ENCODE measurements around the gene GK.
"Not testable (repeated sequence)": the region's sequence is repeated elsewhere in the genome, so short reads cannot be mapped to it uniquely, and the experiment has no call there.

GK gene

DNA sequence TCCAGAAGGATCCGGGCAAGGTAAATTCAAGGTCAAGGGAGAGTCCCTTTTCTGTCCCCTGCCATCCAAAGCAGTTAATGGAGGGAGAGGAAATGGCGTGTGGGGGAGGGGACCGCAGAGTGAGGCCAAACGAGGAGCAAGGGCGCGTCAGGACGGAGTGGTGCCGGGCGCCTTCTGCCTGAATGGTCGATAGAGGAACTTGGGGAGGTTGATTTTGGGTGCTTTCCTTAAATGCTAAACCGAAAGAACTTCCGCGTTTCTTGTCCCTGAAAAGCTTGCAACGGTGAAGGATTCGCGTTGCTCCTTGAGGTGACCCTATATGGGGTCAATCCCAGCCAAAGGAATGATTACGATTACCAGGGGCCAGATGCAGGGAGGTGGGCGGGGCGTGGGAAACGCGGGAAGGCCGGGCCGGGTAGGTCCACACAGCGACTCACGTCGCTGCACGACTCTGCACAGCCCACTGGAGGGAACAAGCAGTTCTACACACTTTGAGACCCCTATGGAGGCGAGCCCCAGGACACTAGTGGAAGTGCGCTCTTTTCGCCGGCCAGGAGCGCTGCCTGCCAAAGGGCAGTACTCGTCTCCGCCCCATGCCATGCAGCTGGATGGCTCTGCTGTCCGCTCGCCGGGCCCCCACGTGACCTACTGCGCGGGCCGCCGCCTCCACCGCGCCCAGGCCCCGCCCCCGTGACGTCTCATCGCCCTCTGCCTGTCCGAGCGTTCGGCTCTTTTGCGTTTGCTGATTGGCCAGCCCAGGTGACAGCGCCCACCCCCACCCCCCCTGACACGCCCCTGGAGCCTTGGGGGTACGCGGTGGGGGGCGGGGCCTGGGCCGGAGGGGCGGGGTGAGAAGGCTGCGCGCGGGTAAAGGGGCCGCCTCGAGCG, 452 bp upstream of the GK start:
- in situ Hi-C loops (cut with MboI; ENCODE audit: low sequenced_read_pairs): no loop called here

GRCh38 chrX:30654386-30654785, 1.2 kb downstream of the GK start:
- in situ Hi-C loops (cut with MboI; ENCODE audit: low sequenced_read_pairs): not testable (repeated sequence)

- in situ Hi-C loops (cut with MboI; ENCODE audit: low sequenced_read_pairs): no loop called here
Measured at GRCh38 chrX:30654989-30655607, 1.9 kb downstream of the GK start.

GRCh38 chrX:30655991-30656390, 2.8 kb downstream of the GK start:
- in situ Hi-C loops (cut with MboI; ENCODE audit: low sequenced_read_pairs): no loop called here

- in situ Hi-C loops (cut with MboI; ENCODE audit: low sequenced_read_pairs): no loop called here
Measured at GRCh38 chrX:30657196-30658161, 4.3 kb downstream of the GK start.

- in situ Hi-C loops (cut with MboI; ENCODE audit: low sequenced_read_pairs): no loop called here
Measured at GRCh38 chrX:30659421-30659820, 6.2 kb downstream of the GK start.

GRCh38 chrX:30661228-30661627, 8.0 kb downstream of the GK start:
- in situ Hi-C loops (cut with MboI; ENCODE audit: low sequenced_read_pairs): no loop called here

DNA sequence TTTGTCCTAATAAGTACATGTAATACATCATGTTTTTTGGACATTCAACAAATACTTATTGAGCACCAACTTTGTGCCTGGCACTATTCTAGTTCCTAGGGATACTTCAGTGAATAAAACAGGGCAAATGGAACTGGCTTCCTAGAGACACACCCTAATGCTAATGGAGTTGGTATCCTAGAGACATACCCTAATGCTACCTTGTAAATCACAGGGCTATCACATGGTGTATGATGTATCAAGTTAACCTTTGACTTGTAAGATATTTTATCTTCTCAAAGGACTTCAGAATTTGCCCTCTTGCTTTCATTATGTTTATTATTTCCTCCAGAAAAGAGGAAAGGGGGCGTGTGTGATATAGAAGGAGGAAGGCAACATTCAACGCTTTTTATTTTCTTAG, 10.1 kb downstream of the GK start:
- in situ Hi-C loops (cut with MboI; ENCODE audit: low sequenced_read_pairs): no loop called here

GRCh38 chrX:30665471-30665870, 12.2 kb downstream of the GK start:
- in situ Hi-C loops (cut with MboI; ENCODE audit: low sequenced_read_pairs): no loop called here

DNA sequence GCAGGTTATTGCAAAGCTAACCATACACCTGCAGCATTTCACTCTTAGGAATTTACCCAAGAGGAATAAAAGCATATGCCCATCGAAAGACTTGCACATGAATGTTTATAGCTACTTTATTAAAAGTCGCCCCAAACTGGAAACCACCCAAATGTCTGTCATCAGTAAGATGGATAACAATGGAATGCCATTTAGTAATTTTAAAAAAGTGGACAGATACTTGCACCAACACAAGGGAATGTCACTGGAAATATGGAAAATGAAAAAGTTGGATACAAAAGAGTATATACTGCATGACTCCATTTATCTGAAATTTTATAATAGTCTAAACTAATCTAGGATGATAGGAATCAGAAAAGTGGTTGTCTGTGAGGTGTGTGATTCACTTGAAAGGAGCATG, 12.9 kb downstream of the GK start:
- in situ Hi-C loops (cut with MboI; ENCODE audit: low sequenced_read_pairs): no loop called here

- in situ Hi-C loops (cut with MboI; ENCODE audit: low sequenced_read_pairs): no loop called here
Measured at GRCh38 chrX:30668581-30668980, 15.4 kb downstream of the GK start.

- in situ Hi-C loops (cut with MboI; ENCODE audit: low sequenced_read_pairs): not testable (repeated sequence)
Measured at GRCh38 chrX:30671189-30671588, 18.0 kb downstream of the GK start.

GRCh38 chrX:30673127-30673796, 20.0 kb downstream of the GK start:
- in situ Hi-C loops (cut with MboI; ENCODE audit: low sequenced_read_pairs): no loop called here

GRCh38 chrX:30673884-30674598, 20.8 kb downstream of the GK start:
- in situ Hi-C loops (cut with MboI; ENCODE audit: low sequenced_read_pairs): no loop called here

GRCh38 chrX:30674799-30675198, 21.6 kb downstream of the GK start:
- in situ Hi-C loops (cut with MboI; ENCODE audit: low sequenced_read_pairs): no loop called here

DNA sequence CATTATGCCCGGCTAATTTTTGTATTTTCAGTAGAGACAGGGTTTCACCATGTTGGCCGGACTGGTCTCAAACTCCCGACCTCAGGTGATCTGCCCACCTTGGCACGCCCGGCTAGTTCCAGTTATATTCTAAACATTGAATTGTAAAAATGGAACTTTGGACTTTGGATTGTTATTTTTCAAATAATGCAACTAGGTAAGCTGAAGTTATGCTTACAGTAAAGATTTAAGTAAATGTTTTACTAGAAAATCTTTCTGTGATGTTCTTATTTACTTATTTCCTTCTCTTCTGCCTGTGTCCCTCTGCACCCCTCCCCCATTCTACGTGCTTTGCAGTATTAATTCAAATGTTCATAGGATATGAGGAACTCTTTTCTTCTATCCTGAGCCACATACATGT, 26.1 kb downstream of the GK start:
- in situ Hi-C loops (cut with MboI; ENCODE audit: low sequenced_read_pairs): no loop called here

DNA sequence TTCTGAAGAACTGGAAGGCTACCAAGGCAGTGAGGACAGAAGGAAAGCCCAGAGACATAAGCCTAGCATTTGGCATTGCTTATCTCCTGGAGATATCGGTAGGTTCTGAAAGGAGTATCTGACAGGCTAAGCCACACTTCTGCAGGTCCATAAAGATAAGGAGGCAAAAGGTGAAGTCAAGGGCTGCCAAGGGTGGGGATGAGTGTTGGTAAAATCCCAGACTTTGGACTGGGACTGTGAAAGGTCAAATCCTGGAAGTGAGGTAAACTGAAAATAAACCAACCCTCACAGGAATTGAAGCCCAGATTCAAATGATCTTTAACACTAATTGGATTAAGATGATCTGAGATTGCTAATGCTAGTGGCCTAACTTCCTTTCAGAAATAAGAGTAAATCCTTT, 27.4 kb downstream of the GK start:
- in situ Hi-C loops (cut with MboI; ENCODE audit: low sequenced_read_pairs): no loop called here

GRCh38 chrX:30688641-30689040, 35.4 kb downstream of the GK start:
- in situ Hi-C loops (cut with MboI; ENCODE audit: low sequenced_read_pairs): no loop called here

DNA sequence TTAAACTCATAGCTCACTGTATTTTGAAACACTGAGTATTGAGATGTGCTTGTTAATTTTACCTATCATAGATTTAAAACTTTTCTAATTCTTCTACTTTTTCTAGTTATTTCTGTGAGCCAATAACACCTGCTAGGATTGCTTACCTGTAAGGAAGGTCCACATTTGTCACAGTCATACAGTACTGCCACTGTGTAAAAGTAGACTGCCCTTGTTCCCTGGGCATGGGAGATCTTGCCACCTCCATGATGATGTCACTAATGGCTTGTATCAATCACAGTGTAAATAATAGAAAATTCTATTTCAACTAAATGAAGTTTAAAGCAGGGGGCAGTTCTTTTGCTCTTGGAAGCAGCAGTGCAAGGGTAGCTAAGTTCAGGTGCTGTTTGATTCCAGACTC, 35.9 kb downstream of the GK start:
- in situ Hi-C loops (cut with MboI; ENCODE audit: low sequenced_read_pairs): no loop called here

GRCh38 chrX:30690330-30690729, 37.1 kb downstream of the GK start:
- in situ Hi-C loops (cut with MboI; ENCODE audit: low sequenced_read_pairs): no loop called here

All from HL-60/S4 treated with retinoic acid at 250 ng/mL for 4 days and 3 days (cell line).